K562 (cell line): ENCODE measurements around the gene QSOX2. TPM values are rescaled to one million over a fixed set of nuclear protein-coding genes. Genes with fewer than 3 reads are reported as not detected.

Experiments used
- ATF1 ChIP-seq, 2 experiments: fragments of 450-650 bp in 1 of 2; IDR thresholded peaks; 2 replicates each; pipeline ENCODE4 v1.6.1; 2016; ENCODE audit warnings: missing compliant biosample characterization in 1 of 2, missing genetic modification characterization in 1 of 2
- JUN ChIP-seq, 2 experiments: sonication (generic) in 1 of 2; formaldehyde crosslinking in 1 of 2; IDR thresholded peaks; 2 replicates each; pipeline versions ENCODE4 v1.6.1 to v1.8.0; 2012 to 2022; ENCODE audit warnings: borderline replicate concordance in 2 of 2, mild to moderate bottlenecking in 2 of 2, improper control_type of control experiment in 1 of 2, low read depth in 1 of 2, low read length in 1 of 2, missing genetic modification reagents in 1 of 2
- LCOR ChIP-seq: sonication (generic); formaldehyde crosslinking; IDR thresholded peaks from 2 replicates; pipeline ENCODE4 v1.8.0; 2022; ENCODE audit warnings: mild to moderate bottlenecking, missing genetic modification reagents
- REST ChIP-seq, 2 experiments: fragments of 450-650 bp; formaldehyde crosslinking in 1 of 2; IDR thresholded peaks; 2 replicates each; pipeline versions ENCODE4 v1.4.0 to v1.6.1; 2014 to 2020; ENCODE audit warnings: mild to moderate bottlenecking in 2 of 2, borderline replicate concordance in 1 of 2, low read depth in 1 of 2
- TBL1XR1 ChIP-seq, 2 experiments: IDR thresholded peaks; 2 replicates each; pipeline ENCODE4 v1.6.1; 2012; ENCODE audit warnings: improper control_type of control experiment in 2 of 2, low read length in 2 of 2, mild to moderate bottlenecking in 1 of 2
- ZNF24 ChIP-seq: fragments of 450-650 bp; IDR thresholded peaks from 2 replicates; pipeline ENCODE4 v1.6.1; 2016
- ZNF41 ChIP-seq: fragments of 250-450 bp; sonication (Bioruptor Pico); conservative IDR thresholded peaks from 2 replicates; pipeline ENCODE4 v1.4.0; 2020; ENCODE audit warnings: mild to moderate bottlenecking
- polyA plus RNA-seq, 8 experiments: library from polyadenylated mRNA; depleted of rRNA in 4 of 8; stranded (reverse) in 5 of 8; unstranded in 3 of 8; fragments of >200 nt; fragmentation: Nextera tagmentation in 2 of 8; fragmentation: Illumina TruSeq in 1 of 8; extraction: Ambion mirVana in 2 of 8; extraction: Trizol in 1 of 8; gene quantifications; 2 replicates each; pipeline versions ENCODE4 v1.2.1 to v1.2.3, GENCODE V29; 2011 to 2014; ENCODE audit warnings: inconsistent platforms in 1 of 8, missing spikeins in 1 of 8
- total RNA-seq, 7 experiments: library from RNA; depleted of rRNA in 6 of 7; stranded (reverse); fragments of >200 nt in 6 of 7; fragmentation: Illumina TruSeq in 2 of 7; extraction: Trizol in 2 of 7; gene quantifications; 2 replicates each; pipeline versions ENCODE4 v1.2.1 to v1.2.3, GENCODE V29; 2011 to 2021; ENCODE audit warnings: low replicate concordance in 1 of 7
- TF ChIP-seq, protein P1 (sequence below), 2 experiments: fragments of 450-650 bp in 1 of 2; sonication (generic) in 1 of 2; formaldehyde crosslinking in 1 of 2; IDR thresholded peaks in 1 of 2; conservative IDR thresholded peaks in 1 of 2; 2 replicates each; pipeline versions ENCODE4 v1.6.1 to v1.8.1; 2016 to 2023; ENCODE audit warnings: mild to moderate bottlenecking in 2 of 2, moderate library complexity in 2 of 2, inconsistent platforms in 1 of 2, missing genetic modification reagents in 1 of 2

Gene QSOX2
- total and polyA plus RNA-seq, 9 of the 15 experiments (the other 6 are each of a cell fraction or from before 2014, with no cell fraction given) = 0.51 to 23.7 (median 12.7) TPM

DNA sequence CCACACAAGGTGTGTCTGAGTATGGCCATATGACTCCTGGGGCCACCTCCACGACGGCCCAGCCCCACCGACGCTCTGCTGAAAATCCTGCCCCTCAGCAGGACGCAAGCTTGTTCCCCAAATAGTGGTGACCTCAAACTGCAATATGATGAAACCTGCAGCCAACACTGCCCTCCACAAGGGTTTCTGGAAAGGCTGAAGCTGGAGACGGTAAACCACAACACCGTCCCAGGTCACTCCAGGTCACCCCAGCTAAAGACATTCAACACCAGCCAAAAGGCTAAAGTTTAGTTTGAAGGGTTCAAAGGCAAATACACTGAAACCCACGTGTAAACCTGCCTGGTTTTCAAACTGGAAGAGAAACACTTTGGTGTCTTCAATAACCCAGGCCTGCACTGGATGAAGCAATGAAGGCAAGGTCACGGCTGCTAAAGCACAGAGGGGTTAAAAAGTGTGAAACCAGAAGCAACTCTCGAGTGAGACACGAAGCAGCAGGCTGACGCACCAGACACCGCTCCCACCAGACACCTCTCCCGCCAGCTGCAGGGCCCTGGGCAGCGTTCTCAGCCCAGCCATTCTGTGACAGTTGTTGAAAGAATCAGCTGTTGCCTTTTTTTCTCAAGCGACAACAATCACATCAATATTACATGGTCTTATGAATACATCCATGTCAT lies 38.9 kb downstream of the QSOX2 start (continued):
- peak; percentile 60; the same call in 1 of the 2 replicates for TF ChIP-seq REST (IDR thresholded peaks at IDR 0.05; ENCODE audit: borderline replicate concordance)
- TF ChIP-seq REST (CRISPR knock-in tag; IDR thresholded peaks at IDR 0.05; ENCODE audit: low read depth) = no peak
- peak; percentile 69 for TF ChIP-seq ZNF41
- TF ChIP-seq ATF1 (CRISPR knock-in tag; IDR thresholded peaks at IDR 0.05) = no peak
- TF ChIP-seq ATF1 (tag; IDR thresholded peaks at IDR 0.05) = 0 out of 2 replicates have a peak, but pooled peaks have one; percentile 22
- TF ChIP-seq, protein P1, sequence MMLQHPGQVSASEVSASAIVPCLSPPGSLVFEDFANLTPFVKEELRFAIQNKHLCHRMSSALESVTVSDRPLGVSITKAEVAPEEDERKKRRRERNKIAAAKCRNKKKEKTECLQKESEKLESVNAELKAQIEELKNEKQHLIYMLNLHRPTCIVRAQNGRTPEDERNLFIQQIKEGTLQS (IDR thresholded peaks at IDR 0.05) = peak; percentile 91
- TF ChIP-seq, protein P1 (CRISPR knock-in tag; conservative IDR thresholded peaks at IDR 0.05) = no peak
- TF ChIP-seq TBL1XR1 (IDR thresholded peaks at IDR 0.05; ENCODE audit: low read length in 2 of 2) = peak in 1 of 2 experiments; percentile 75; a peak in 1 of 4 replicates
- no peak; the same call in 1 of the 2 replicates for TF ChIP-seq ZNF24
- peak; percentile 83 for TF ChIP-seq JUN (IDR thresholded peaks at IDR 0.05; ENCODE audit: borderline replicate concordance, low read depth, low read length)
- TF ChIP-seq JUN (CRISPR knock-in tag; IDR thresholded peaks at IDR 0.05; ENCODE audit: borderline replicate concordance) = peak; percentile 100
- peak; percentile 79; the same call in 1 of the 2 replicates for TF ChIP-seq LCOR (CRISPR knock-in tag)
